Astrocyte (in vitro differentiated cells and primary cell): ENCODE measurements around the gene FIGN.

ENCODE experiments used
- CTCF ChIP-seq: IDR thresholded peaks from 2 replicates; pipeline ENCODE4 v1.5.1; 2011; ENCODE audit warnings: low read depth, mild to moderate bottlenecking, inconsistent platforms, low read length, moderate library complexity; ENCODE audit not compliant: insufficient read depth
- EZH2 ChIP-seq: IDR thresholded peaks from 2 replicates; pipeline ENCODE4 v1.6.1; 2012; ENCODE audit warnings: mild to moderate bottlenecking, low read length, inconsistent platforms; ENCODE audit not compliant: insufficient read depth

- TF ChIP-seq CTCF = no peak
- TF ChIP-seq EZH2 = no peak
These were observed 140.8 kb downstream of the FIGN start for GRCh38 chr2:163595028-163595427.
